Lower lobe of right lung (tissue), 2 donors: ENCODE results near the gene TNNT3. TPM values are rescaled to one million over a fixed set of nuclear protein-coding genes. Genes with fewer than 3 reads are reported as not detected.

Experiments
- ATAC-seq, 2 donors: fragments of 200-7000 bp; cut with Tn5 transposase; one replicate each; pipeline ENCODE4 v1.9.1; 2020 to 2022; ENCODE audit warnings: mild to moderate bottlenecking in 2 of 2, moderate library complexity in 2 of 2
- DNase-seq: peaks from one replicate; pipeline ENCODE4 v3.0.0-alpha.2; 2020
- H3K27ac ChIP-seq: fragments of 200-600 bp; one replicate; pipeline ENCODE4 v1.8.0; 2022
- H3K27me3 ChIP-seq: fragments of 200-600 bp; one replicate; pipeline ENCODE4 v1.8.0; 2022; ENCODE audit warnings: low read depth
- H3K36me3 ChIP-seq: fragments of 200-600 bp; one replicate; pipeline ENCODE4 v1.8.0; 2022; ENCODE audit warnings: mild to moderate bottlenecking
- H3K4me1 ChIP-seq: fragments of 200-600 bp; one replicate; pipeline ENCODE4 v1.8.0; 2022
- H3K4me3 ChIP-seq: fragments of 200-600 bp; one replicate; pipeline ENCODE4 v1.8.0; 2022; ENCODE audit warnings: mild to moderate bottlenecking
- H3K9me3 ChIP-seq: fragments of 200-600 bp; one replicate; pipeline ENCODE4 v1.8.0; 2022
- intact Hi-C: fragments of 100-400 bp; cut with DNase I; formaldehyde crosslinking; loops from one replicate; pipeline ENCODE4 v1.11.0; 2022
- total RNA-seq: library from RNA; stranded (reverse); fragmentation: NEBNext Ultra II Directional; extraction: Animal tissue kit (Norgen Biotek cat#: 25700); gene quantifications from one replicate; pipeline ENCODE4 v1.2.1, GENCODE V29; 2021
- TF ChIP-seq, protein P1 (sequence below): fragments of 200-600 bp; IDR thresholded peaks from one replicate; pipeline ENCODE4 v1.8.0; 2022; ENCODE audit warnings: antibody characterized with exemption, mild to moderate bottlenecking
- donor health status: DM: no; HTN: yes; CAD: no; lungs with severe emphysema.

Gene TNNT3
- total RNA-seq, 1 donor from 2014 or later, result 4.7 TPM

DNA sequence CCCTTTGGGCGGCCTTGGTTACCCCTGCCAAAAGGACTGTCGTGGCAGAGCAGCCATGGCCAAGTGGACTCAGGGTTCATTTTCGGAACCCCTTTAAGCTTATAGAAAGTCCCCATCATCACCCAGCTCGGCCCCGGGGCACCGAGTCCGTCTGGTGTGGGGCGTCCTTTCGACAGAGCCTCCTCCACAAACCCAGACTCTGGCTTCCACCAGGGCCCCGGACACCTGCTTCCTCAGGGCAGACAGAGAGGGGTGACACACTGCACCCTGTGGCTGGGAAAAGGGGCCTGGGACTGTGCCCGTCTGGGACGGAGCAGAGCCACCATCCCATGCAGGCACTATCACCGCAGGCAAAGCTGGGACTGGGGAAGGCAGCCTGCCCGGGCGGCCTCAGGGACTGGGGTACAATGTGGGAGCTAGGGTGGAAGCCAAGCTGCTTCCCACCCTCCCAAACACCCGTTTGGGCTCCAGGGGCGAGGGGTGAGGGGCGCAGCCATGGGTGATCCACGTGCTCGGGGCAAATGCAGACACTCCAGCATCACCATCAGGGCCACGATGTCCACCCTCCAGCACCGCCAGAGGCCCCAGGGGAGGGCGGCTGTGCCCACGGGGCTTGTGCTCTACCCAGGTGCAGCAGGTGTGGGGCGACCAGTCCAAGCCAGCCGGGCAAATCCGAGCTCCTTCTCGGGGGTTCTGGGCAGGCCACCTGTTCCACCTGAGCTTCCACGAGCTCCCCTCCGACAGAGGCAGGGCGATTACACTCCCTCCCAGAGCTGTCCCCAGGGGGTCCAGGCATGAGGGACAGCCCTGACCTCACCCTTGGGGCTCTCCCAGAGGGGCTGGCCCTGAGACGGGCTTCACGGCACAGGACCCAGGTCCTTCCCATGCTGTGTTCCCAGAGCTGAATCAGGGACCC, 15.9 kb downstream of the TNNT3 start:
- Histone ChIP-seq H3K4me1 (no peaks in the 10 kb centered on the region), H3K36me3 (no peaks in the 10 kb centered on the region), H3K27me3 (peaks cover 4% of the 10 kb centered on the region), H3K9me3 (no peaks in the 10 kb centered on the region), H3K27ac (no peak overlapping the region), H3K4me3 (no peak overlapping the region)
- TF ChIP-seq, protein P1, sequence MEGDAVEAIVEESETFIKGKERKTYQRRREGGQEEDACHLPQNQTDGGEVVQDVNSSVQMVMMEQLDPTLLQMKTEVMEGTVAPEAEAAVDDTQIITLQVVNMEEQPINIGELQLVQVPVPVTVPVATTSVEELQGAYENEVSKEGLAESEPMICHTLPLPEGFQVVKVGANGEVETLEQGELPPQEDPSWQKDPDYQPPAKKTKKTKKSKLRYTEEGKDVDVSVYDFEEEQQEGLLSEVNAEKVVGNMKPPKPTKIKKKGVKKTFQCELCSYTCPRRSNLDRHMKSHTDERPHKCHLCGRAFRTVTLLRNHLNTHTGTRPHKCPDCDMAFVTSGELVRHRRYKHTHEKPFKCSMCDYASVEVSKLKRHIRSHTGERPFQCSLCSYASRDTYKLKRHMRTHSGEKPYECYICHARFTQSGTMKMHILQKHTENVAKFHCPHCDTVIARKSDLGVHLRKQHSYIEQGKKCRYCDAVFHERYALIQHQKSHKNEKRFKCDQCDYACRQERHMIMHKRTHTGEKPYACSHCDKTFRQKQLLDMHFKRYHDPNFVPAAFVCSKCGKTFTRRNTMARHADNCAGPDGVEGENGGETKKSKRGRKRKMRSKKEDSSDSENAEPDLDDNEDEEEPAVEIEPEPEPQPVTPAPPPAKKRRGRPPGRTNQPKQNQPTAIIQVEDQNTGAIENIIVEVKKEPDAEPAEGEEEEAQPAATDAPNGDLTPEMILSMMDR, result no peak
- peak; percentile 28 for DNase-seq
- ATAC-seq, result no peak
- intact Hi-C loops, result no loop called here

DNA sequence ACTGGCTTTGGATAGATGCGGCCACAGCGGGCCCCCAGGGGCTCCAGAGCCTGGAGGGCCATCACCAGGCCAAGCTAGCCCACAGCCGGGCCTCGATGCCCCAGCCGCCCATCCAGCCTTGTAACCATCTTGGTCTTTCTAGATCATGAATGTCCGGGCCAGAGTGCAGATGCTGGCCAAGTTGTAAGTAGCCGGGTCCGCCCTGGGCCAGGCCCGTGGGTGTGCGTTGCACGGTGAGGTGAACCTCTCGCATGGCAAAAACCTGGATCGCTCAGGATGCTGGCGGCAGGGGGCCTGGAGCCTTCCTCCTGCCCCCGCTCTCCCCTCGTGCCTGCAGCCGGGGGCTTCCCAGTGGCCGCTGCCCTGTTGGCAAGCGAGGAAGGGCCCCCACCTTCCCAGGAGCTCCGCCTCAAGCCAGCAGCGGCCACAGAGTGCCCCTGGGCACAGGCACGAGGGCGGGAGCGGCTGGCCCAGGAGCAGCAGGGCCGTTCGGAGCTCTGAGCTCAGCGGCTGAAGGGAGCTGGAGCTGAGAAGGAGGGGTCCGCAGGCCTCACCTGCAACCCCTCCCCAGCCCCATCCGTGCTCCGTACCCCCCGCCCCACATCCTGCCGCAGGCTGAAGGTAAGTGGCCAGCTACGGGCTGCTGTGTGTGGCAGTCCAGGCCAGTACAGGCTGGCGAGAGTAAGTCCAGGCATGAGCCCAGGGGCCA, 16.7 kb downstream of the TNNT3 start:
- ATAC-seq (no peak), DNase-seq (peak; percentile 39)
- Histone ChIP-seq H3K9me3 (no peaks in the 10 kb centered on the region), H3K4me3 (no peak overlapping the region), H3K27me3 (peaks cover 4% of the 10 kb centered on the region), H3K27ac (no peak overlapping the region), H3K36me3 (no peaks in the 10 kb centered on the region), H3K4me1 (no peaks in the 10 kb centered on the region)
- intact Hi-C loops, result no loop called here
- TF ChIP-seq, protein P1, result no peak

DNA sequence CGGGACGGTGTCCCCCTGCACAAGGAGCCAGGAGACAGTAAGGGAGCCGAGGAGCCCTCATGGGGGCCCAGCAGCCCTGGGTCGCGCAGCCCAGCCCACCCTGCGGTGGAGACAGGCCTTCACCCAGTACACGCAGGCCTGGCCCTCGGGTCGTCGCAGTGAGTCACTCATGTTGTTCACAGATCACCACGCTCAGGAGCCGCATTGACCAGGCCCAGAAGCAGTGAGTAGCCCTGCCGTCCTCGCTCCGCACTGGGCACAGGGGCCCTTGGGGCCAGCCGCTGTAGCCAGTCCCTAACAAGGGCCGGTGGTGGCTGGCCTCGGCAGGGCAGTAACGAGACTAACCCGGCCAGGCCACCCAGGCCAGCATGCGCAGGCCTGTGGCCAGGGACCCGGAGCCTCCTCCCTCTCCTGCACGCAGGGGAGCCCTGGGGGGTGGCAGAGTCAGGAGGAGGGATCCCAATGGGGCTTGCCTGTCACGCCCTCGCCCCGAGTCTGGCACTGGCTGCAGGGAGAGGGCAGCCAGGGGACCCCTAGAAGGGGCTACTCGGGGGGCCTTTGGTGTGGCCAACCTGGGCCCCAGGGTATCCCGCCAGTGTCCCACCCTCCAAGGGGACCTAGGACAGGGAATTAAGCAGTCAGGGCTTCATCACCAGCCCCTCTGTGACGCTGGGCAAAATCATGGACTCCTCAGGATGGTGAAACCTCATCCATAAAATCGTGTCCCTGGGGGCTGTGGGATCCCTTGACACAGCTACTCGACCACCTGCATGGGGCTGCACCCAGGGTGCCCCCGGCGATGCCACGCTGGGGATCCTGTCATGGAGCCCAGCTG, 17.5 kb downstream of the TNNT3 start:
- H3K9me3 ChIP-seq, result no peaks in the 10 kb centered on the region
- no peak overlapping the region for H3K27ac ChIP-seq
- TF ChIP-seq, protein P1, result no peak
- ATAC-seq (no peak), DNase-seq (peak; percentile 40)
- H3K4me3 ChIP-seq, result no peak overlapping the region
- no peaks in the 10 kb centered on the region for H3K4me1 ChIP-seq
- H3K36me3 ChIP-seq, result no peaks in the 10 kb centered on the region
- H3K27me3 ChIP-seq, result peaks cover 4% of the 10 kb centered on the region
- intact Hi-C loops, result no loop called here

DNA sequence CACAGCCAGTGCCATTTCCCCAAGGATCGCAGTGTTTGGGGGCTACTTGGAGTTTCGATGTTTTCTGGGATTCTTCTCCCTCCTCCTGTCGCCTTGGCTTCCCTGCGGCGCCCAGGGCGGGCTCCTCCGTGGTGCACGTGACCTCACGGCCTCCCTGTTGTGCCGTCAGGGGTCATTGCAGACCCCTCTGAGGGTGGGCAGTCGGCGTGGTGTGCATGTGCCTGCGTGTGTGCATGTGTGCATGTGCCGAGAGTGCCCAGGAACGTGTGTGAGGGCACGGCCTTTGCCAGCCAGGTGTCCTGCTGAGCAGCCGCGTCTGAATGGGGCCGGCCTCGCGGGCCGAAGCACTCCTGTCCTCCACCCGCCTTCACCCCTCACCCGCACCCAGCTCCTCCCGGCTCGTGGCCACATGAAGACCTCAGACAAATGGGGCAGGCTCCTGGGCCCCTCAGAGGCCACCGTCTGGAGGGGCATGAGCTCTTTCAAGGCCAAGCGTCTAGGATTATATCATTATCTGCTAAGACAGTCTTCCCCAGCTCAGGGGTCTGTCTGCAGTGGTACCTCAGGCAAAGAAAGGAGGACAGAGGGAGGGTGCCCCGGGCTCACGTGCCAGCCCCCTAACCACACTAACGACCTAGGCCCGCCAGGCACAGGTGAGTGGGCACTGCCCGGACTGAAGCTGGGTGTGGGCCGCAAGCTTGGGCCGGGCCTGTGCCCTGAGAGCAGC, 18.3 kb downstream of the TNNT3 start:
- ATAC-seq (no peak), DNase-seq (peak; percentile 41)
- Histone ChIP-seq H3K27me3 (peaks cover 4% of the 10 kb centered on the region), H3K4me1 (no peaks in the 10 kb centered on the region), H3K36me3 (no peaks in the 10 kb centered on the region), H3K4me3 (no peak overlapping the region), H3K9me3 (no peaks in the 10 kb centered on the region), H3K27ac (no peak overlapping the region)
- TF ChIP-seq, protein P1, result no peak
- intact Hi-C loops, result no loop called here
